Pulmonary artery endothelial cell (primary cell): ENCODE results near the gene INPP4A. TPM values are rescaled to one million over a fixed set of nuclear protein-coding genes. Genes with fewer than 3 reads are reported as not detected.

Experiments used
- DNase-seq: peaks from one replicate; pipeline ENCODE4 v3.0.0-alpha.2; 2011; ENCODE audit warnings: low read depth, low spot score
- total RNA-seq: library from RNA; depleted of rRNA; stranded (reverse); fragments of >200 nt; gene quantifications from 2 replicates; pipeline ENCODE4 v1.2.3, GENCODE V29; 2014

INPP4A gene
- total RNA-seq, 1 donor from 2014 or later = 38.7 TPM

DNA sequence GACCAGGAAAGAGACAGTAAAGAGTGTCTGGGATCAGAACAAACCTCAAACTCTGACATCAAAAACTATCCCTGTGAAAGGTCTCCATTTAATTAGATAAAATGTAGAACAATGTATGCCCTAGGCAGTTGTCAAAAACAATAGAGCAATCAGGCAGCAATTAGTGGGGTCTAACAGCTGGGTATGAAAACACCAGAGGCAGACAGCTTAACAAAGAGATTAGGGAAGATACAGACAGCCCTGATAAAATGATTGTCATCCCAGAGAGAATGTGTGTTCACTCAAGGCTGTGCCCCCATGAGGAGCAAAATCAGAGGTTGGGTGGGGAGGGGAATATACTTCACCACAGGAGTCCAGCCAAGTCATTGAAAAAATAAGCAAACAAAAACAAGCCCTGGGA, 50.0 kb downstream of the INPP4A start:
- no peak for DNase-seq

DNA sequence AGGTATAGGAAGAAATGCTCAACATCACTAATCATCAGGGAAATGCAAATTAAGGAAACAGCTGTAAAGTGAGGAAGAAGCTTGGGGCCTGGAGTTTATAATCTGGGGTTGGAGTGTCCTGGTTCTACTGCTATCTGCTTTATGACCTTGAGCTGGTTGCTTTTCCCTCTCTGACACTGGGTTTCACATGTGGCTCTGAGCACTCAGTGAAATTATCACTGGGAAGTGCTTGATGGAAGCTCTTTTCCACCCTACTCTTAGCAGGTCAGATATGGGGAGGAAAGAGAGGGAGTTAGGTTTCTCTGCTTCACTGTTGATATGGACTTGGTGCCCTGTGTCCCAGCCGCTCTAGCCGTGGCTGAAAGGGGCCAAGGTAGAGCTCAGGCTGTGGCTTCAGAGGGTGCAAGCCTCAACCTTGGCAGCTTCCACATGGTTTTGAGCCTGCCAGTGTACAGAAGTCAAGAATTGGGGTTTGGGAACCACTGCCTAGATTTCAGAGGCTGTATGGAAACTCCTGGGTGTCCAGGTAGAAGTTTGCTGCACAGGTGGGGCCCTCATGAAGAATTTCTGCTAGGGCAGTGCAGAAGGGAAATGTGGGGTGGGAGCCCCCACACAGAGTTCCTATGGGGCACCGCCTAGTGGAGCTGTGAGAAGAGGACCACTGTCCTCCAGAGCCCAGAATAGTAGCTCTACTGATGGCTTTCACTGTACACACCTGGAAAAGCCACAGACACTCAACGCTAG, 52.3 kb downstream of the INPP4A start:
- no peak for DNase-seq

DNA sequence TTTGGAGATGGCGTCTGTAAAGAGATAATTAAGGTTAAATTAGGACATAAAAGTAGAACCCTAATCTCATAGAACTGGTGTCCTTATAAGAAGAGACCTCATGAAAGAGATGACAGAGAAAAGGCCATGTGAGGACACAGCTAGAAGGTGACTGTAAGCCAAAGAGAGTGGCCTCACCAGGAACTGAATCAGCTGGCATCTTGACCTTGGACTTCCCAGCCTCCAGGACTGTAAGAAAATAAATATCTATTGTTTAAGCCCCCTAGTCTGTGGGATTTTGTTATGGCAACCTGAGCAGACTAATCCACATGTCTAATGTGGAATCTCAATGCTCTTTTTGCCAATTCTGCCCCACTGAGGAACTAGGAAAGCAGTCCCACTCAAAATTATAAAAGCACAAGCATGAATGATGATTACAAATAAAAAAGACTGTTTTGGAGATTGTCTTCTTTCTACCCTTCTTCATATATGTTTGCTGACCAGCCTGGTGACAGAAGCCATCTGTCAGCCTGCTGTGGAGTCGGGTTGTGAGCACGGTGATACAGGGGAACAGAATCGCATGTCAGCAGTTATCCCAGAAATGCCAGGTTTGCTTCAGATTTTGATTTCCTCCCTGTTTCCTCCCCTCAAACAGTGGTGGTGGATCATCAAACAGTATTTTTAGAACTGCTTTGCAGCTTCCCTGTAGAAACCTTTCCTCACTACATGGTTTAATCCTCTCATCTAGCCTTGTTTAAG, 54.2 kb downstream of the INPP4A start:
- peak; percentile 72 for DNase-seq

DNA sequence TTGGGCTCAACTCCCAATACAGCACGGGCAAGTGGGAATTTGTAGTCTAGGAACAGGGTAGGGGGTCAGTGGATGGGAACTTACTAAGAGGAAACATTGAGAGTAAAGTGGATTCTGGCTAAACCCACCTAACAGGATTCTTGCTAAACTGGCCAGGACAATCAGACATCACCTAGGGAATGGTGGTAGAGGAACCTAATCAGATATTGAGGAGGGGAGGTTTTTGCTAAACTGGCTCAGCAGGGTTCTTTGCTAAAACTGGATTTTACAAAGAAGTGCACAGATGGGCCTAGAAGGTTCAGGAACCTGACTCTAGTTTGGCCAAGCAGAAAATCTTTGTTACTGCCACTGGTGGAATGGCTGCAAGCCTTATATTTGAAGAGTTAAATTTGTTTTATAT, 55.9 kb downstream of the INPP4A start:
- DNase-seq = no peak

DNA sequence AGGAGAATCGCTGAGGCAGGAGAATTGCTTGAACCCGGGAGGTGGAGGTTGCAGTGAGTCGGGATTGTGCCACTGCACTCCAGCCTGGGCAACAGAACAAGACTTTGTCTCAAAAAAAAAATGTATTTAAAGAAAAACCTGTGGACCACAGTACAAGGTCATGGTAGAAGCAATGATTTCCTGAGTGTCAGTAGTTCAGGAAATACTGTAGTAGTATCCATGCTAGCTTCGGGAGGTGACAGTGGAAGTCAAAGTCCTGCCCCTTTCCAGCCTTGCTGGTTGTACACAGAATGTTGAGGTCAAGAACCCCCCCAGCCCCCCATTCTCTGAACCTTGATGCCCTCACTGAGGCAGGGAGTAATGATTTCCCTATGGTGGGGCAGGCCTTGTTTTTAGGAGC, 56.6 kb downstream of the INPP4A start:
- no peak for DNase-seq

DNA sequence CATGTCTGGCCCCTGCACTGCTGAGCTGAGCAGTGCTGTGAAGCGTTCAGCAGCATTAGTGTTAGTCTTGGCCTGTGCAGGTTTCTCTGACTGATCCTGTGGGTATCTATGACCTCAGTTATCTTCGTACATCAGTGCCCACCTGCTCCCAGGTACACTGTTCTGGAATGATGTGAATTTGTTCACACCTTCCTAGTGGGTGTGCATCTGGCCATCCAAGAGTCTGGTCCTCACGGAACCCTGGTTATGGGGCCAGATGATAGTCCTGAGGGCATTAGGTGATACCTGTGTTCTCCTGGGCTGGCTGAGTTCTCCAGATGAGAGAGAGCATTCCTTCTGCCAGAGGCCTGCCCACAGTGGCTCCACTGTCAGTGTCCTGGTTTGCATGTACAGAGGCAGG, 57.2 kb downstream of the INPP4A start:
- no peak for DNase-seq

DNA sequence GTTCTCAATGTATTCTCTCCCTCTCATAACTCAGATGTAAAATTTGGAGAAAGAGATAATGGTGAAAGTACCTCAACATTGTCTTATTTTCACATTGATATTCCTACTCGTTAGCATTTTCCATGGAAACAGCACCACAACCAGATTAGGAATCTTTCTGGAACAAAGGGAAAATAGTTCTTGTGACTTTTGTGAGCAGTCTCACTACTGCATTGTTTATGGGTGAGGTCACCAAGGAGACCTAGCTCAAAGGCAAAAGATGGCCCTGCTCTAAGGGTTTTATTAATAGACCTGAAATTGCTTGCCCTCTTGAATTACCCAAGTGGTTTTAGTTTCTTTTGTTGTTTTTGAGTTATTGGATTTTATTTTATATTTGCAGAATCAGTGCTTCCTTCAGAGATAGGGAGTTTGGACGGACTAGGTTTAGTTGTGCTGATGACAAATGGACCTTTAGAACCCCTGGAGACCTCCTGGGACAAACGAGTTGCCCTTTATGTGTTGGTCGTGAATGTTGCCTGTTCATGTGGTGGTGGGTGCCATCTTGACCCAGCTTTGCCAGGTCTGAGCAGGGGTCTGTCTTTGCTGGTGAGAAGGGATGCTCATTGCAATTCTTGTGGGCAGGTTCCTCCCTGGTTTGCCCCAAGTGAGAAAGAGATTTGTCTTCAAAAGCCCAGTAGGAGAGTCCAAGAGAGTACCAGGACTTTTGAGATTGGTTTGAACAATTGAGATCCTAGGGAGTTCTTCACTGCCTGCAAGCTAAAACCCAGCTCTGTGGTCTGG, 58.1 kb downstream of the INPP4A start:
- peak; percentile 66 for DNase-seq

DNA sequence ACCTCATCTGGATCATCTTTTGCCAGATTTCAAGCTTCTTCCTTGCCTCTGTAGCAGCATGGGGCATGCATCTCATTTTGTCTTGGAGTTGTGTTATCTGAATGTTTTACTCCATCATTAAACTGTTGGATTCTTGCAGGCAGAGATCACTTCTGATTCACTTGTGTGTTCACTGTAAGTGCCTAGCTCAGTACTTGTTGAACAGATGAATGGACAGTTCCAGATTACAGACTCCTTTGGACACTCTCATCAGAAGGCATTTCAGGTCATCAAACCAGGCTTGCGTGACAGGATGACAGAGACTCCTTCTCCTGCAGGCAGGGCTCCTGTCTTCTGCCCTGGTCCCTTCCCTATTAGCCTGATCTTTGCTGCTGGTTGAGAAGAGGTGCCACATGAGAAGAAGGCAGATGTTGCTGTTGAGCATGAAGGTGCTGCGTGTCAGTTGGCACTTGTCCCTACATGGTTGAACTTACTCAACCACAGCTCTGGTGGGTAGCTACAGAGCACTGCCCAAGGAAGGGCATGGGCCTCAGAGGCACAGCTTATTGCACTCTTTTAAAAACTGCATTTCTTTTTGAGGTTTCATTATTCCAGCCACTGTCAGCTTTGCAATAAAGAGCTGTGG, 58.9 kb downstream of the INPP4A start:
- DNase-seq = no peak

DNA sequence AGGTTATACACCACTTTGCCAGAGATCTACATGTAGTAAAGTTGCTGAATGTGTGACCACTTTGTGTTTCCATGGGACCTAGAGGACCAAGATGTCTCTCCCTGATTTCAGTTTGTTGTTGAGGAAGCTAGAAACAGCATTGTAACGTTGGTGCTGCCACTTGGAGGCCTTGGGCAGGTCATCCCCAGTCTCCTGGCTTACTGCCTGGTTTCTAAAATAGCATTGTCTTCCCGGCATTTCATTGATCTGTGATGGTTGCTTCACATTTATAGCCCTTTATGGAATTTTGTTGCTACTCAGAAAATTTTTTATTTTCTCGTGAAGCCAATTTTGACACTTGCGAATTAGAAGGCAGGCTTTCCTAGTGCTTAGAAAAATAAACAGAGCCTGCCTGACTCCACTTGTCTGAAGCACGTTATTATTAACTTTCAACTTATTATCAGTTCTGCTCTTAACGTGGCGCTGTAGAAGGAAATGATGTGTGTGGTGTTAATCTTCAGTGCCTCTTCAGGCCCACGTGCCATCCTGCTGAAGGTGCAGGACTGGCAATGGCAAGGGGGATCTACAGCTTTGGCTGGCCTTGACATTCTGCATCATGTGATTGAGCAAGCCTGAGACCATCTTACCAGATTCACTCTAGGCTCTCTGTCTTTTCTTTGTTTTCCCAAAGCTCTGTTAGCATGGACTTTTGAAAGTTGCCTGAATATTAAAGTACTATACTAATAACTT, 59.9 kb downstream of the INPP4A start:
- DNase-seq = no peak

DNA sequence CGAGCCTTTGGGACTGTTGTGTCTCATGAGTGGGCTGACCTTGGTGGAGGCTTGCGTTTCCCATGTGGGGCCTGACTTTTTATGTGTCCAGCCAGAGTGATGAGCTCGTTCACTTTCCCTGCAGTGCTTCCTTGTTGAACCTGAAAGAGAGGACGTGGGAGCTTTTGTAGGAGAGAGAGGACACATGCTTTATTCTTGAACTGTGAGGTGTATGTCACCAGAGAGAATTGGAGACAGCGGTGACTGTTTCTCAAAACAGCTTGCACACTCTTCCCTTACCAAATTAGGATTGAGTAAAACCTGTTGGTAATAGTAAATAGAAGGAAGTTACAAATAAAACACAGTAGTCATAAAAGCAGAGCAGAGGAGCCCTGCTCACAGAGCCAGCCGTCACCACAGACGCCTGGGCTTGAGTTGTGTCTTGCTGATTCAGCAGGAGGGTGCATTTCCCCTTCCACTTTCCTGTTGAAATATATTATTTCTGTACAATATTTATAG, 60.7 kb downstream of the INPP4A start:
- no peak for DNase-seq

DNA sequence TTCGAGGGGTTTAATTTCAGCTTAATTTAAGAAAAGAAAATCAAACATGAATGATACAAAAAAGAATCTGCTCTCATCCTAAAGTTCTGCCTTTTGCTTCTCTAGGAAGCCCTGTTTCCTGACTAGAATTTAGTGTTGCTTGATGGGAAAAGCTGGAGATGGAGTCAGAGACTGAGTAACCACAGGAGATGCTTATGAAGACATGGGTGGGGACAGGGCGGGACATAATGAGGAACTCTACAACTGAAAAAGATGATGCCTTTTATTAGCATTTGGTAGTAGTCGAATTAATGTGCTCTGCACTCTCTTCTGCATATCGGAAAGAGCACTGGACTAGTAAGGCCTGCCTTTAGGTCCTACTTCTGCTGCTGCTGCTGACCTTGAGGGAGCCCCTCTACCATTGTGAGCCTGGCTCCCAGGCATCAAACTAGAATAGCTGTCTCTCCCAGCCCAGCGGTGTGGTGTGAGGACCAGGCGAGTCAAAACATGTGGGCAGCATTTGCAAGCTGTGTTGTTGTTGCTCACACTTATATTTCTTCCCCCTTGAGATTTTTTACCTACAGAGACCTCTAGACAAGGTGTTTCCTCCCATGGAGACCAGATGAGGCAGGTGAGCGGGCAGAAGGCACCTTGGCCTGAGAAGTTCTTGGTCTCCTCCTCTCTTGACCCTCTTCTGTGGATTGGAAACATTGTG, 61.5 kb downstream of the INPP4A start:
- no peak for DNase-seq

DNA sequence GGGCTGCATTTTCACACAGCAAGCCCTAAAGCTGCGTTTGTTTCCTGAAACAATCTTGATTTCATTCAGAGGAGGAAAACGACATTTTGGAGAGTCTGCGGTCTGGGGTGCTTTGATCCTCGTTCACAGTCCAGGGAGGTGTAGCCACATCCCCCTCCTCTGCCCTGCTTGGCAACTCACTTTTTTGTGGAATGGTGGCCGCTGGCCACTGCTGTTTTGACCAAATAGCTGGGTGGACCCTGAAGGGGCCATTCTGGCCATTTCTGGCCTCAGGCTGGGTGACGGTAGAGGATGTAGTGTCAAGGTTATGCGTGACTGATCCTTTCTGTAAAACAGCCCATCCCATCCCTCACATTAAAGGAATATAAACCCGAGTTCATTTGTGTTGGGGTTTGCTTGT, 62.2 kb downstream of the INPP4A start:
- DNase-seq = no peak

DNA sequence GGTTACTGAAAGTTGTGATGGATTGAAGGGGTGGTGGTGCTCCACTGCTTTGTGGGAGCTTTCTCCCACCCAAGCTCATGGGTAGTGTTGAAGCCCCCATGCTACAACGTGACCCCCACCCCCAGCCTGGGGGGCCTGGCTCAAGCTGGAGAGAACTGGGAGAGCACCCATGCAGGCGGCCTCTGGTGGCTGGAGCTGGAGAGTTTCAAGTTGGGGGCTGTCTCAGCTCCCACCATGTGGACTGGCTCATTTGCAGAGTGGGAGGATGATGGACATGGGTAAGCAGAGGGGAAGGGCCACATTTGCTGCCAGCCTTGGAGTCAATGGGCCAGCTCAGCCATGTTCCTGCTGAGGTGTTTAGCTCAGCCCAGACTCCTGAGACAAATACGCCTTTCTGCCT, 62.8 kb downstream of the INPP4A start:
- no peak for DNase-seq

DNA sequence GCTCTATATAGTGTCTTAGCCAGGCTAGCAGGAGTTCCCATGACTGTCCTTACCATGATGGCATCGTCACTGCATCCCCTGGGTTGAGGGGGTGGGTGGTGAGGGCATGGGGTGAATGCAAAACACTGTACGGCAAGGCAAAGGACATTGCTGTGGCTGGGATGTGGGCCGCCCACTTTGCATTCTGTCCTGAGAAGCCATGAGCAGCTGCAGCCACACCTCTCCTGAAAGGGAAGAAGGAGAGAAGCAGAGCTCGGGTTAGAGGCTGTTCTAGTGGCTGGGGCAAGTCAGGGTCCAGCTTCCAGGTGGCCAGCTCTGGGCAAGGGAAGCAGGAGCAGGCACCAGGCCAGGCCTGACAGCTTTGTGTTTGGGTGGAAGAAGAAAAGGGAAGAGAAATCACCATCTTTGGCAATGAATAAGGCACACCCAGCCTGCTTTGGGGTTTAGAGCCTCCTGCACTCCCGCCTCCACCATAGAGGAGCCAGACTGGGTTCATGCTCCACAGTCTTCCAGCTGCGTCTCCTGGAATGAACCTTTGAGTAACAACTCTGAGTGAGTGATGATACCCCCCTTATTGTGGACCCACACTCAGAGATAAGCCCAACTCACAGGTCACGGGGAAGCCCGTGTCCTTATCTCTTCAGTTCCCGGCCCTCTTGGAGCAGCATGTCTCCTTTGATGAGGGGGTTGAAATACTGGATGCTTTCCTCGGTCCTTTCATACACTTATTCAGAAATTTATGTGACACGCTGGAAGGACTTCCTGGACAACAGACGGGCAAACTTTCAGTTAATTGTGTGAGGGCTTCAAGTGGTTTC, 63.4 kb downstream of the INPP4A start:
- DNase-seq = no peak

DNA sequence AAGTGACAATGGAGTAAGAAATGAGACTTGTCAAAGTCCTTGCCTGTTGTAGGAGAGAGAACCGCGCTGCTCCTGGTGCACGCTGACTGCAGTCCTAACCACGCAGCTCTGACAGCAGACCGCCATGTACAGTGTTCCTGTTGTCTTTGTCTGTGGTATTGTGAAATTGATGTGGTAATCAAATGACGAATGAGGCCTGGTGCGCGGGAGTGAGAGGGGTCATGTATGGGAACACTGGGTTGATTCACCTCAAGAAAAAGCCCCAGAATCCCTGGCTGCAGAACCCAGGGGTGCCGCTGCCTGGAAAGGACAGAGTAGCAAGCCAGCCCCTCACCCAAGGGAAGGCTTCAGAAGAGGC, 64.0 kb downstream of the INPP4A start:
- DNase-seq = no peak

DNA sequence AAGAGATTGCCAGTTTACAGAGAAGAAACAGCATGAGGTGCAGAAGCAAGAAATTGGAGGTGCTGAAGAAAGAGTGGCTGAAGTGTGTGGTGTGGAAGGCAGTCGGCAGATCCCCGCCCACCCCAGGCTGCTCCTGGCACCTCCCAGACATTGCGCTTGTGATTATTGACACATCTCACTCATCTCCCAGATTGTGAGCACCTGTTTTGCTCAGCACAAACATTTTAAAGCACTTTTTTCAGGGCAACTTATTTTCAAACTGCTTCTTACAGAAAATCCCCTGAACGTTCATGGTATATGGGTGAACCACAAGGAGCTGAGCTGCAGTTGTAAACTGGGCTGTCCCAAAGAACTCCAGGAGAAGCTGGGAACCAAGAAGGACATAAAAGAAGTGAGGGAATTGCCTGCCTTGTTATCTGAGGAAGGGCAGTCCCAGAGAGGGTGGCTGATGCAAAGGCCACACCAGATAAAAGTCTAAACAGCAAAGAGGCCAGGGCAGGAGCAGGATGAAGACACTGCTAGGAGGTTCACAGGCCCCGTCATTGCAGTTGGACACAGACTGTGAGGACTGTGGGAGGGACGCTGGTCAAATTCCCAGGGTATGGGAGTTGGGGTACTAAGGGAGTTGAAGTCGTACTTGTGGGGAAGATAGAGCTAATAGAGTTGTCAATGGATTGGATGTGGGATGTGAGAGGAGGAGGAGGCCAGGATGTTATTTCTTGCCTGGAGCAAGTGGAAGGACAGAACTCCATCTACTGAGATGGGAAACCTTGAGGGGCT, 65.1 kb downstream of the INPP4A start:
- no peak for DNase-seq

DNA sequence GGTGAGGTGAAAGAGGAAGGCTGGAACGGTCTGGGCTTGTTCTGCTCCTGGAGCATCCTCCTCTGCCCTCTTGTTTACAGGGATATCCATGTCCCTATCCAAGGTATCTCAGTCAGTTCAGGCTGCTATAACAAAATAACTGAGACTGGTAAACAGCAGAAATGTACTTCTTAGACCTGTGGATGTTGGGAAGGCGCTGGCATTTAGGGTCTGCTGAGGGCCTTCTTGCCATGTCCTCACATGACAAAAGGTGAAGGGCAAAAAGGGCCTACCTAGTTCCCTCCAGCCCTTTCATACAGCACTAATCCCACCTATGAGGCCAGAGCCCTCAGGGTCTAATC, 65.6 kb downstream of the INPP4A start:
- DNase-seq = no peak

DNA sequence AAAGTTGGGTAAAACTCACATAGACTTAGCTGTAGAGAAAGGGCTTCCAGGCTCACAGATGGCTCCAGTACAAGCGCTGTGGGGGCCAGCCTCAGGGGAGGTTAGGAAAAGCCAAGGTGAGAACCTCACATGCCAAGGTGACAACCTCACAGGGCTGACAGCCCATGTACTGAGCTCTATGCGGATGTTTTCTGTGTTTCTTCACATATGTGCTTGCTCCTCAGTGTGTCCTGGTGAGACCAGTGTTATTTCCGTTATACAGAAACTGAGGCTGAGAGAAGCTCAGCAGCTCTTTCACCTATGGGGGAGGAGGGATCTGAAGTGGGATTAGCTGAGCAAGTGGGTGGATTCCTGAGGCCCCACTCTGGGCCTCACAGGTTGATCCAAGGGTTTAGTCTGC, 67.3 kb downstream of the INPP4A start:
- no peak for DNase-seq

DNA sequence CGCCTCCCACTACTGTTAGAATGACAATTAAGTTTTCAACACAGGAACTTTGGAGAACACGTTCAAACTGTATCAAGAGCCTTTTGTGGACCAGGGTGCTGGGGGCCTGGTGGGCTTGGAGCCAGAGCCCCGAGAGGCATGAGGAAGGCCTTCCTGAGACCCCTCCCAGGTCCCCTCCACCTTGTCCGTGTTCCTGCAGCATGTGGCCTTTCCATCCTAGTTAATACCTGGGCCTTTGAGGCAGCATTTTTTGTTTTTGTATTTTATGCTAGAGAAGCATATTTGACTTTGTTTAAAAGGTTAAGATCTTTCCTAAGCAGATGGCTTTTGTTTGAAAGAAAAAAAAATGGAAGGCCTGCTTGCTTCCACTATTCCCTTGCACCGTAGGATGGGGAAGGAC, 68.0 kb downstream of the INPP4A start:
- no peak for DNase-seq
